NCI-H187 treated with DMSO at 0.1 percent for 48 hours (cell line): ENCODE results near the gene DCLK2.

ENCODE experiments used
- DNase-seq: peaks from one replicate; lab custom pipeline; 2025; lab: John Stamatoyannopoulos, UW

The DCLK2 gene

GRCh38 chr4:150240011-150240410, 161.8 kb downstream of the DCLK2 start:
- no peak for DNase-seq

GRCh38 chr4:150242820-150243458, 164.7 kb downstream of the DCLK2 start:
- DNase-seq: no peak

GRCh38 chr4:150243932-150244331, 165.7 kb downstream of the DCLK2 start:
- DNase-seq: no peak

GRCh38 chr4:150244600-150244999, 166.4 kb downstream of the DCLK2 start:
- no peak for DNase-seq

- DNase-seq: no peak
These were observed 168.9 kb downstream of the DCLK2 start for GRCh38 chr4:150247184-150247583.

- no peak for DNase-seq
These were observed 169.9 kb downstream of the DCLK2 start for GRCh38 chr4:150248181-150248580.

GRCh38 chr4:150250293-150250997, 172.2 kb downstream of the DCLK2 start:
- DNase-seq: no peak

GRCh38 chr4:150250998-150251651, 172.9 kb downstream of the DCLK2 start:
- DNase-seq: no peak

- no peak for DNase-seq
These were observed 173.5 kb downstream of the DCLK2 start for GRCh38 chr4:150251752-150252190.

GRCh38 chr4:150252306-150252705, 174.1 kb downstream of the DCLK2 start:
- no peak for DNase-seq

- no peak for DNase-seq
These were observed 174.5 kb downstream of the DCLK2 start for GRCh38 chr4:150252741-150253140.

- no peak for DNase-seq
These were observed 175.2 kb downstream of the DCLK2 start for GRCh38 chr4:150253416-150253815.

- no peak for DNase-seq
These were observed 175.9 kb downstream of the DCLK2 start for GRCh38 chr4:150253965-150254630.

- no peak for DNase-seq
These were observed 177.5 kb downstream of the DCLK2 start for GRCh38 chr4:150255610-150256224.

GRCh38 chr4:150256225-150256620, 178.0 kb downstream of the DCLK2 start:
- DNase-seq: no peak

- DNase-seq: no peak
These were observed 178.8 kb downstream of the DCLK2 start for GRCh38 chr4:150256841-150257730.

GRCh38 chr4:150258569-150258968, 180.3 kb downstream of the DCLK2 start:
- DNase-seq: no peak

GRCh38 chr4:150259861-150260567, 181.8 kb downstream of the DCLK2 start:
- no peak for DNase-seq

GRCh38 chr4:150261571-150261970, 183.3 kb downstream of the DCLK2 start:
- no peak for DNase-seq

- no peak for DNase-seq
These were observed 184.4 kb downstream of the DCLK2 start for GRCh38 chr4:150262611-150263010.
